HL-60 (cell line): Measurements from ENCODE around the gene KXD1.

ENCODE experiments used
- SPI1 ChIP-seq: IDR thresholded peaks from 2 replicates; pipeline ENCODE4 v1.6.1; 2012; ENCODE audit warnings: low read depth, mild to moderate bottlenecking, borderline replicate concordance
- TF ChIP-seq, protein P1 (sequence below): IDR thresholded peaks from one replicate; pipeline ENCODE4 v1.5.1; 2011; ENCODE audit warnings: low read length, control low read depth, inconsistent platforms; ENCODE audit not compliant: insufficient read depth

DNA sequence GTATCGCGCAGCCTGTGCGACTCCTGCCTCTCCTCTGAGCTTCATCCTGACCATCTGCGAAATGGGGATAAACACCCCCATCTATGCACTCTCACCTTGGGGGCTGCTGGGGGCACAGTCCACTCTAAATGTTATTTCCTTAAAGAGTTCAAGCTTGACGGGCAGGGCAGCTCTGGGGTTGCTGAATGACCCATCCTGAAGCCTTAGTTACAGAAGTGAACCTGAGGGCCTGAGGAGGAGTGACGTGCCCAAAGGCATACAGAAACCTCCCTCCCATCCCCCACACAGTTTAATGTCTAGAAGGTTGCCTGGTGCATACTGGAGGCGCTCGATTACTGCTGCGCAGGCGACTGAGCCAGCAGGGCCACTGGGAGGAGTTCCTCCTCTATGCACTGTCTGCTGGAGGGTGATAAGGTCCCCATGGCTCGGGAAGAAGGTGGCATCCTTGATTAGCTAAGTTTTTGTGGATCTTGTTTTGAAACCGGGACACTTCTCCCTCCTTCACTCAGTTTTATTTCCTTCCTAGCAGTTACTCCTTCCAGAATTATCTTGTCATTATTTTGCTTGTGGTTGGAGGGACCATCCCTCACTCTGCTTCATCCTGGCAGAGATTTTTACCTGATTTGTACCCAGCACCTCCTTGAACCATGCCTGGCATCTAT lies 13.7 kb upstream of the KXD1 start:
- TF ChIP-seq SPI1 = peak; percentile 49; the same call in 1 of the 2 replicates
- TF ChIP-seq, protein P1, sequence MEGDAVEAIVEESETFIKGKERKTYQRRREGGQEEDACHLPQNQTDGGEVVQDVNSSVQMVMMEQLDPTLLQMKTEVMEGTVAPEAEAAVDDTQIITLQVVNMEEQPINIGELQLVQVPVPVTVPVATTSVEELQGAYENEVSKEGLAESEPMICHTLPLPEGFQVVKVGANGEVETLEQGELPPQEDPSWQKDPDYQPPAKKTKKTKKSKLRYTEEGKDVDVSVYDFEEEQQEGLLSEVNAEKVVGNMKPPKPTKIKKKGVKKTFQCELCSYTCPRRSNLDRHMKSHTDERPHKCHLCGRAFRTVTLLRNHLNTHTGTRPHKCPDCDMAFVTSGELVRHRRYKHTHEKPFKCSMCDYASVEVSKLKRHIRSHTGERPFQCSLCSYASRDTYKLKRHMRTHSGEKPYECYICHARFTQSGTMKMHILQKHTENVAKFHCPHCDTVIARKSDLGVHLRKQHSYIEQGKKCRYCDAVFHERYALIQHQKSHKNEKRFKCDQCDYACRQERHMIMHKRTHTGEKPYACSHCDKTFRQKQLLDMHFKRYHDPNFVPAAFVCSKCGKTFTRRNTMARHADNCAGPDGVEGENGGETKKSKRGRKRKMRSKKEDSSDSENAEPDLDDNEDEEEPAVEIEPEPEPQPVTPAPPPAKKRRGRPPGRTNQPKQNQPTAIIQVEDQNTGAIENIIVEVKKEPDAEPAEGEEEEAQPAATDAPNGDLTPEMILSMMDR = peak; percentile 10
